ENCODE data around the gene GNG14. TPM values are rescaled to one million over a fixed set of nuclear protein-coding genes. Genes with fewer than 3 reads are reported as not detected.

Gene GNG14
- total and polyA plus RNA-seq, 2 of the 13 experiments (the other 11 are each of a cell fraction or from before 2014, with no cell fraction given): not detected

DNA sequence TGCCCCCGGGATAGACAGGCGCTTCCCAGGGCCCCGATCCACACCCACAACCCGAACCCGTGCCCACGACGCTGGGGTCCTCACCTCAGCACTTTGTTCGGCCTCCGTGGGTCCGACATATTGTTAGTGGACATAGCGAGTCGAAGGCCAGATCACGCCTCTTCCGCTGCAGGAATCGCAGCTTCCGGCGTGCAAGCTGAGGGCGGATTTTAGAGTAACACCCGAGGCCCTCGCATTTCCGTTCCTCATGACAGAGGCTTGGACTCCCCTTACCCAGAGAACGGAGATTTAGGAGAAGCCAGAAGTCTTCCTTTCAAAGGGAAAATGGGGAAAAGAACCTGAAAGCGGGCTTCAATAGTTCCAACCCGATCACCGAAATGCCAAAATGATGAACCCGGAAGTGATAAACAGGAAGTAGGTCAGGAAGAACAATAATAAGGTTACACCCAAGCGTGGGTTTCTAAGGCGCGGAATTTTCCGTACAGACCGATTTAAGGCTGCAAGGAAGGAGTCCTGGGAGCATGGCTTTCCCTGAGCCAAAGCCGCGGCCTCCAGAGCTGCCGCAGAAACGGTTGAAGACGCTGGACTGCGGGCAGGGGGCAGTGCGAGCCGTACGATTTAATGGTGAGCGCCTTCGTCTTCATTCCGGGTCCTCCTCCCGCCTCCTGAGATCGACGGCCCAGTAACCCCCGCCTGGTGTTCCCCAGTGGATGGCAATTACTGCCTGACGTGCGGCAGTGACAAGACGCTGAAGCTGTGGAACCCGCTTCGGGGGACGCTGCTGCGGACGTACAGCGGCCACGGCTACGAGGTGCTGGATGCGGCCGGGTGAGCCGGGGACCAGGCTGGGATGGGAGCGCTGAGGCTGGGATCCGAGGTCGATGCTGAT is 18.3 kb upstream of the GNG14 start (continued):
- TF ChIP-seq, protein P1, sequence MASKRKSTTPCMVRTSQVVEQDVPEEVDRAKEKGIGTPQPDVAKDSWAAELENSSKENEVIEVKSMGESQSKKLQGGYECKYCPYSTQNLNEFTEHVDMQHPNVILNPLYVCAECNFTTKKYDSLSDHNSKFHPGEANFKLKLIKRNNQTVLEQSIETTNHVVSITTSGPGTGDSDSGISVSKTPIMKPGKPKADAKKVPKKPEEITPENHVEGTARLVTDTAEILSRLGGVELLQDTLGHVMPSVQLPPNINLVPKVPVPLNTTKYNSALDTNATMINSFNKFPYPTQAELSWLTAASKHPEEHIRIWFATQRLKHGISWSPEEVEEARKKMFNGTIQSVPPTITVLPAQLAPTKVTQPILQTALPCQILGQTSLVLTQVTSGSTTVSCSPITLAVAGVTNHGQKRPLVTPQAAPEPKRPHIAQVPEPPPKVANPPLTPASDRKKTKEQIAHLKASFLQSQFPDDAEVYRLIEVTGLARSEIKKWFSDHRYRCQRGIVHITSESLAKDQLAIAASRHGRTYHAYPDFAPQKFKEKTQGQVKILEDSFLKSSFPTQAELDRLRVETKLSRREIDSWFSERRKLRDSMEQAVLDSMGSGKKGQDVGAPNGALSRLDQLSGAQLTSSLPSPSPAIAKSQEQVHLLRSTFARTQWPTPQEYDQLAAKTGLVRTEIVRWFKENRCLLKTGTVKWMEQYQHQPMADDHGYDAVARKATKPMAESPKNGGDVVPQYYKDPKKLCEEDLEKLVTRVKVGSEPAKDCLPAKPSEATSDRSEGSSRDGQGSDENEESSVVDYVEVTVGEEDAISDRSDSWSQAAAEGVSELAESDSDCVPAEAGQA (IDR thresholded peaks at IDR 0.05; ENCODE audit: low read depth): peak; percentile 64; the same call in 1 of the 2 replicates
- TF ChIP-seq, protein P1 (CRISPR knock-in tag; IDR thresholded peaks at IDR 0.05; ENCODE audit: borderline replicate concordance): no peak
- TF ChIP-seq ZNF230 (CRISPR knock-in tag; IDR thresholded peaks at IDR 0.05) (no peak; the same call in 1 of the 2 replicates), SMARCC2 (IDR thresholded peaks at IDR 0.05) (no peak), ZFP36L2 (CRISPR knock-in tag; IDR thresholded peaks at IDR 0.05) (no peak), ZNF564 (CRISPR knock-in tag; IDR thresholded peaks at IDR 0.05) (0 out of 2 replicates have a peak, but pooled peaks have one; percentile 27), SMC3 (IDR thresholded peaks at IDR 0.05; ENCODE audit: low read length) (no peak), ESRRA (CRISPR knock-in tag; IDR thresholded peaks at IDR 0.05; ENCODE audit: low read depth) (0 out of 2 replicates have a peak, but pooled peaks have one; percentile 25), NFATC3 (CRISPR knock-in tag; IDR thresholded peaks at IDR 0.05) (peak; percentile 71; the same call in 1 of the 2 replicates), ZFX (CRISPR knock-in tag; IDR thresholded peaks at IDR 0.05; ENCODE audit: low read depth) (peak; percentile 97)
- TF ChIP-seq, protein P2, sequence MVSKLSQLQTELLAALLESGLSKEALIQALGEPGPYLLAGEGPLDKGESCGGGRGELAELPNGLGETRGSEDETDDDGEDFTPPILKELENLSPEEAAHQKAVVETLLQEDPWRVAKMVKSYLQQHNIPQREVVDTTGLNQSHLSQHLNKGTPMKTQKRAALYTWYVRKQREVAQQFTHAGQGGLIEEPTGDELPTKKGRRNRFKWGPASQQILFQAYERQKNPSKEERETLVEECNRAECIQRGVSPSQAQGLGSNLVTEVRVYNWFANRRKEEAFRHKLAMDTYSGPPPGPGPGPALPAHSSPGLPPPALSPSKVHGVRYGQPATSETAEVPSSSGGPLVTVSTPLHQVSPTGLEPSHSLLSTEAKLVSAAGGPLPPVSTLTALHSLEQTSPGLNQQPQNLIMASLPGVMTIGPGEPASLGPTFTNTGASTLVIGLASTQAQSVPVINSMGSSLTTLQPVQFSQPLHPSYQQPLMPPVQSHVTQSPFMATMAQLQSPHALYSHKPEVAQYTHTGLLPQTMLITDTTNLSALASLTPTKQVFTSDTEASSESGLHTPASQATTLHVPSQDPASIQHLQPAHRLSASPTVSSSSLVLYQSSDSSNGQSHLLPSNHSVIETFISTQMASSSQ (IDR thresholded peaks at IDR 0.05; ENCODE audit: low read depth): 0 out of 2 replicates have a peak, but pooled peaks have one; percentile 21
- TF ChIP-seq, protein P2 (CRISPR knock-in tag; IDR thresholded peaks at IDR 0.05; ENCODE audit: borderline replicate concordance): no peak; the same call in 1 of the 2 replicates
- TF ChIP-seq, protein P3, sequence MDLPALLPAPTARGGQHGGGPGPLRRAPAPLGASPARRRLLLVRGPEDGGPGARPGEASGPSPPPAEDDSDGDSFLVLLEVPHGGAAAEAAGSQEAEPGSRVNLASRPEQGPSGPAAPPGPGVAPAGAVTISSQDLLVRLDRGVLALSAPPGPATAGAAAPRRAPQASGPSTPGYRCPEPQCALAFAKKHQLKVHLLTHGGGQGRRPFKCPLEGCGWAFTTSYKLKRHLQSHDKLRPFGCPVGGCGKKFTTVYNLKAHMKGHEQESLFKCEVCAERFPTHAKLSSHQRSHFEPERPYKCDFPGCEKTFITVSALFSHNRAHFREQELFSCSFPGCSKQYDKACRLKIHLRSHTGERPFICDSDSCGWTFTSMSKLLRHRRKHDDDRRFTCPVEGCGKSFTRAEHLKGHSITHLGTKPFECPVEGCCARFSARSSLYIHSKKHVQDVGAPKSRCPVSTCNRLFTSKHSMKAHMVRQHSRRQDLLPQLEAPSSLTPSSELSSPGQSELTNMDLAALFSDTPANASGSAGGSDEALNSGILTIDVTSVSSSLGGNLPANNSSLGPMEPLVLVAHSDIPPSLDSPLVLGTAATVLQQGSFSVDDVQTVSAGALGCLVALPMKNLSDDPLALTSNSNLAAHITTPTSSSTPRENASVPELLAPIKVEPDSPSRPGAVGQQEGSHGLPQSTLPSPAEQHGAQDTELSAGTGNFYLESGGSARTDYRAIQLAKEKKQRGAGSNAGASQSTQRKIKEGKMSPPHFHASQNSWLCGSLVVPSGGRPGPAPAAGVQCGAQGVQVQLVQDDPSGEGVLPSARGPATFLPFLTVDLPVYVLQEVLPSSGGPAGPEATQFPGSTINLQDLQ (CRISPR knock-in tag; IDR thresholded peaks at IDR 0.05): peak; percentile 39; the same call in 1 of the 2 replicates
- TF ChIP-seq, protein P4, sequence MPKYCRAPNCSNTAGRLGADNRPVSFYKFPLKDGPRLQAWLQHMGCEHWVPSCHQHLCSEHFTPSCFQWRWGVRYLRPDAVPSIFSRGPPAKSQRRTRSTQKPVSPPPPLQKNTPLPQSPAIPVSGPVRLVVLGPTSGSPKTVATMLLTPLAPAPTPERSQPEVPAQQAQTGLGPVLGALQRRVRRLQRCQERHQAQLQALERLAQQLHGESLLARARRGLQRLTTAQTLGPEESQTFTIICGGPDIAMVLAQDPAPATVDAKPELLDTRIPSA (CRISPR knock-in tag; IDR thresholded peaks at IDR 0.05; ENCODE audit: borderline replicate concordance): 0 out of 2 replicates have a peak, but pooled peaks have one; percentile 54
